ENCODE results near the gene PLAAT1.

Gene PLAAT1

GRCh38 chr3:193248848-193249468 is 7.9 kb downstream of the PLAAT1 start:
- DNase-seq (ENCODE audit: low spot score) = no peak
- no peak for TF ChIP-seq CTCF (IDR thresholded peaks at IDR 0.05; ENCODE audit: borderline replicate concordance, control extremely low read depth, extremely low read depth, insufficient read depth, missing control alignments)
- in situ Hi-C loops (cut with MboI; ENCODE audit: low sequenced_read_pairs, unreplicated experiment) = no loop called here

DNA sequence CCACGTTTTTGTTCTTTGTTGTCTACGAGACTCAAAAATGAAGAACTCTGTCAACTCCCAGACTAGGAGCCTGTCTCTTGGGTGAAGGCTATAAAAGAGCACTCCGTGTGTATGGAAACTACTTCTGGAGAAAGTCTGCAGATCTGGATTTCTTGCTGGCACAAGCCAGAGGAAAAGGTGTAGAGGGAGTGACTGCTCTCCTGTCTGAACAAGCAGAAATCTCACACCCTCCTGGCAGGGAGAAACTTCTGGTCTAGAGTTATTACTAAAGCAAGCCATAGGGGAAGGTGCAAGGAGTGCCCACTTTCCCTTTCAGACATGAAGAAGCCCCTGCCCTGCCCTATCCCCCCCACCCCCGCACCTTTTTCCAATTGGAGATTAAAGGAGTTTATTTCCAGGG is 9.5 kb downstream of the PLAAT1 start:
- no peak for DNase-seq (ENCODE audit: low spot score)
- no peak for TF ChIP-seq CTCF (IDR thresholded peaks at IDR 0.05; ENCODE audit: borderline replicate concordance, control extremely low read depth, extremely low read depth, insufficient read depth, missing control alignments)
- in situ Hi-C loops (cut with MboI; ENCODE audit: low sequenced_read_pairs, unreplicated experiment) = no loop called here

GRCh38 chr3:193253986-193254660 is 13.1 kb downstream of the PLAAT1 start:
- no peak for TF ChIP-seq CTCF (IDR thresholded peaks at IDR 0.05; ENCODE audit: borderline replicate concordance, control extremely low read depth, extremely low read depth, insufficient read depth, missing control alignments)
- DNase-seq (ENCODE audit: low spot score) = no peak
- in situ Hi-C loops (cut with MboI; ENCODE audit: low sequenced_read_pairs, unreplicated experiment) = no loop called here

DNA sequence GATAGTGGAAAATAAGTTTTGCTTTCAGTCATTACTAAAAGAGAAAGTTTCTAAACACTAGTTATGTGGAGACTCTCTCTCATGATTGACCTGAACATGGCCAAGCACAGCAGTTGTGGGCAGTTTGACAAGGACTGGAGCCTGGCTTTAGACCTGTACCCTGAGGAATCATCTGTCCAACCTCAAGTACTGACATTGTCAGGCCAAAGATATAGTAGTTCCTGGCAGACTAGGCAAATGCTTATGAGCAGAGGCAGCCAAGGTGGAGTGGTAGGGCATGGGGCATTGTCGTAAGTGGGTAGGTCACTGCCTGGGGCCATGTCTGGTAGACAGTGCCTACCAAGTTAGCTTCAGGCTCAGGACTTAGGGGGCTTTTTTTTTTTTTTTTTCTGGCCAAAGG is 20.9 kb downstream of the PLAAT1 start:
- in situ Hi-C loops (cut with MboI; ENCODE audit: low sequenced_read_pairs, unreplicated experiment) = no loop called here
- no peak for TF ChIP-seq CTCF (IDR thresholded peaks at IDR 0.05; ENCODE audit: borderline replicate concordance, control extremely low read depth, extremely low read depth, insufficient read depth, missing control alignments)
- DNase-seq (ENCODE audit: low spot score) = no peak

DNA sequence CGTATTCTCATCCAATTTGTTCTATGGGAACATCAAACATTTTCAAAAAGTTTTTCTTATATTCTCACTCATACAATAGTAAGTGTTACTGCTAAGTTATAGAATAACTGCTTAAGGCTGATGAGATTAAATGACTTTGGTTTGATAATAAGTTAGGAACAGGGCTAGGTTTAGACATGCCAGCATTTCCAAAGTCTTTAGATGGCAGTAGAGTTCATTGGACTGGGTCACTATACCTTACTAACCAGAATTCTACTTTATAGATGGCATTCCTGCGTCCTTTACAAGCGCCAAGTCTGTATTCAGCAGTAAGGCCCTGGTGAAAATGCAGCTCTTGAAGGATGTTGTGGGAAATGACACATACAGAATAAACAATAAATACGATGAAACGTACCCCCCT is 21.7 kb downstream of the PLAAT1 start:
- no peak for TF ChIP-seq CTCF (IDR thresholded peaks at IDR 0.05; ENCODE audit: borderline replicate concordance, control extremely low read depth, extremely low read depth, insufficient read depth, missing control alignments)
- in situ Hi-C loops (cut with MboI; ENCODE audit: low sequenced_read_pairs, unreplicated experiment) = no loop called here
- no peak for DNase-seq (ENCODE audit: low spot score)

DNA sequence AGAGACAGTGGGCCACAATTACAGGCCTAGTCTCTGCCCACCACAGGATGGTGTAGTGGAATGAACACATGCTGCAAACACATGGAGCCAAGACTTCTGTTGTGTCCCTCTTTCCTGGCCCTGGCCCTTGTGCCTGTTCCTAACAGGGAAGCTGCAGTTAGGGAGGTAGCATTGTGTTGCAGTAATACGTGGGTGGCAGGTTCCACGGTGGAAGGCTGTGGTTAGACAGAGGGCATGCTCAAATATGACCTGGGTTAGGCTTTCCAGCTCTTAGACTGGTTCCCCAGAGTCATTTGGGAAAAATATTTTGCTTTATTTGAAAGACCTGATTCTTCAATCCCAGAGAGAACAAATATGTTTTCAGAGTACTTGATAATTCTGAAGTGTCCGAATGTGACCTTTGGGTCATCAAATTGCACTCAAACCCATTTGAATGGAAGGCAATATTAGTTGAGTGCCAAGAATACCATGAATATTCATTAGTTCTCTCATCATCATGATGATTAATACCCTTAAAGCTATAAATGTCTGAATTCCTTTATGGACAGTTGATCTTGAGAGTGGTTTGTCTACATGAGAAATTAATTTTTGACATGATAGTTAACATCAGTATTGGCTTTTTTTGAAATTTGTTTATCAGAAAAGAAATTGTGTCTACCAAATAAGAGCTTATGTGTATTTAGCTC is 28.5 kb downstream of the PLAAT1 start:
- in situ Hi-C loops (cut with MboI; ENCODE audit: low sequenced_read_pairs, unreplicated experiment) = no loop called here
- no peak for TF ChIP-seq CTCF (IDR thresholded peaks at IDR 0.05; ENCODE audit: borderline replicate concordance, control extremely low read depth, extremely low read depth, insufficient read depth, missing control alignments)
- no peak for DNase-seq (ENCODE audit: low spot score)

Data from GM13976 (cell line).